ENCODE results near the gene RORB.
A peak's percentile ranks its signal among the peaks of the same experiment; 100 is the strongest.

The RORB gene

DNA sequence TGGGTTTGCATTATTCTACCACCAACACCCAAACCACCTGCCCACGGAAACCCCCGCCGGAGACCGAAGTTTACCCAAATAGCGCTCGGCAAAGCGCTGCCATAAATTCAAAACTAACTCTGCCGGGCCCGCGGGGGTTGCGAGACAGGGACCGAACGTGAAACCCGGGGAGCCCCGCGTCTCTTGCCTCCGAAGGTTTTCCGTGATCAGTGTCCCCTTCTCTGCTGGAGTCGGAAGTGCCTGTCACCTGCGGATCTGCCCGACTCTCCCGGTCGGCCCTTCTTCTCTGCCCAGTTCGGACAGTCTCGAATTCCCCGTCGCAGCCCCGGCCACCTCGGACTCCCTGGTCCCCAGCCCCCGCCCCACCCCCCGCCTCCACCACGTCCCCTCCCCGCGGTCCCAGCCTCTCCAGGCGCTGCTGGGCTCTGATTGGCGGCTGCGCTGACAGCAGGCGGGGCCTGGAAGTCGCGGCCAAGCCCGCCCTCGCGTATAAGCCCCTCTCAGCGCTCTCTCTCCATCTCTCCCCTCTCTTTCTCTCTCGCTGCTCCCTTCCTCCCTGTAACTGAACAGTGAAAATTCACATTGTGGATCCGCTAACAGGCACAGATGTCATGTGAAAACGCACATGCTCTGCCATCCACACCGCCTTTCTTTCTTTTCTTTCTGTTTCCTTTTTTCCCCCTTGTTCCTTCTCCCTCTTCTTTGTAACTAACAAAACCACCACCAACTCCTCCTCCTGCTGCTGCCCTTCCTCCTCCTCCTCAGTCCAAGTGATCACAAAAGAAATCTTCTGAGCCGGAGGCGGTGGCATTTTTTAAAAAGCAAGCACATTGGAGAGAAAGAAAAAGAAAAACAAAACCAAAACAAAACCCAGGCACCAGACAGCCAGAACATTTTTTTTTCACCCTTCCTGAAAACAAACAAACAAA lies at the start of gene RORB:
RORB (plus strand) TSS at position 517 of the 929 bp plus-strand sequence. CDS start 642 bp downstream, outside the sequence.
- Mint-ChIP-seq H3K4me3 (peak within 1 kb of the TSS; percentile 93), H3K36me3 (no peaks in the 10 kb centered on the region), H3K4me1 (ENCODE audit: low read depth) (peaks cover 35% of the 10 kb centered on the region), H3K27ac (no peak within 1 kb of the TSS), H3K9me3 (ENCODE audit: low read depth) (no peaks in the 10 kb centered on the region), H3K27me3 (peaks cover 31% of the 10 kb centered on the region)

GRCh38 chr9:74447451-74448193 lies 49.5 kb upstream of the RORB start:
- Mint-ChIP-seq H3K4me3 (no peak overlapping the region), H3K36me3 (no peaks in the 10 kb centered on the region), H3K4me1 (ENCODE audit: low read depth) (no peaks in the 10 kb centered on the region), H3K27ac (no peak overlapping the region), H3K27me3 (peaks cover 4% of the 10 kb centered on the region), H3K9me3 (ENCODE audit: low read depth) (peaks cover 3% of the 10 kb centered on the region)

DNA sequence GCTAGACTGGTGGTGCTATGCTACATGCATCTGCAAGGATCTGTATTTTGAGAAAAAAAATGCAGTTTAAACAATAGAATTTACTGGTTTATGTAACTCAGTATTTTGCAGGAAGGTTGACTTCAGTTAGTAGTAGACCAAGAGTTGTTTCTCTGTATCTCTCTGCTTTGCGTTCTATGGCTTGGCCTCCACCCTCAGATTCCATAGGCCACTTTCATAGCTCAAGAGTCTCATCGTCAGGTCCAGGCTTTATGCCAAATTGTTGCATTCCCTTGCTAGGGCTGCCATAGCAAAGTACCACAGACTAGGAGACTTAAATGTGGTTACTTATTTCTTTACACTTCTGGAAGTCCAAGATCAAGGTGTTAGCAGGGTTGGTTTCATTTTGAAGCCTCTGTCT lies 48.1 kb upstream of the RORB start:
- peaks cover 3% of the 10 kb centered on the region for H3K27me3 Mint-ChIP-seq
- H3K4me1 Mint-ChIP-seq (ENCODE audit: low read depth): no peaks in the 10 kb centered on the region
- H3K9me3 Mint-ChIP-seq (ENCODE audit: low read depth): peaks cover 3% of the 10 kb centered on the region
- H3K4me3 Mint-ChIP-seq: no peak overlapping the region
- no peak overlapping the region for H3K27ac Mint-ChIP-seq
- no peaks in the 10 kb centered on the region for H3K36me3 Mint-ChIP-seq

DNA sequence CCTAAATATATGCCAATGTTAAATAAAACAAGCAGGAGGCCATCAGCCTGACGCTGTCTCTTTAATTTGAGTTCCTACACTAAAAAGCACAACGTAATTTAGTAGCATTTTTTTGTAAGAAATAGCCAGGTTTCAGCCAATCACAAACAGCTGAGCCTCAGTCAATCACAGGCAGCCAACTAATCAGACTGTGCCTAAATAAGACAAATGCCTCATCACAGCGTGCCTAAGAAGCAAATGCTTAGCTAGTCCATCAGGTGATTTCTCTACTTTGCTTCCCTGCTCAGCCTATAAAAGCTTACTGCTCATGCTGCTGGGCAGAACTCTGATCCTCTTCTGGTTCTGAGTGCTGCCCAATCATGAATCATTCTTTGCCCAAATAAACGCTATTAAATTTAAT lies 38.3 kb upstream of the RORB start:
- H3K27me3 Mint-ChIP-seq: peaks cover 3% of the 10 kb centered on the region
- H3K4me1 Mint-ChIP-seq (ENCODE audit: low read depth): no peaks in the 10 kb centered on the region
- H3K9me3 Mint-ChIP-seq (ENCODE audit: low read depth): no peaks in the 10 kb centered on the region
- H3K27ac Mint-ChIP-seq: no peak overlapping the region
- H3K36me3 Mint-ChIP-seq: no peaks in the 10 kb centered on the region
- H3K4me3 Mint-ChIP-seq: no peak overlapping the region

DNA sequence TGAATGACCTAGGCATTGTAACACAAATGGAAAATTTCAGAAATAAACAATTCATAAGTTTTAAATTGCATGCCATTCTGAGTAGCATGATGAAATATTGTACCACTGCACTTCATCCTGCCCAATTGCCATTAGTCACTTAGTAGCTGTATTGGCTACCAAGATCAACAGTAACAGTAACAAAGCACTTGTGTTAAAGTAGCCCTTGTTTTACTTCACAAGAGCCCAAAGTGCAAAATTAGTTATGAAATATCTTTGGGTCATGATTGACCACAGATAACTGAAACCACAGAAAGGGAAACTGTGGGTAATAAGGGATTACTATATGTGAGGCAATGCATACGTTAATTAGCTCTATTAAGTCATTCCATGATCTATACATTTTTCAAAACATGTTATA lies 33.3 kb upstream of the RORB start:
- H3K27me3 Mint-ChIP-seq: no peaks in the 10 kb centered on the region
- no peaks in the 10 kb centered on the region for H3K36me3 Mint-ChIP-seq
- H3K4me1 Mint-ChIP-seq (ENCODE audit: low read depth): no peaks in the 10 kb centered on the region
- no peaks in the 10 kb centered on the region for H3K9me3 Mint-ChIP-seq (ENCODE audit: low read depth)
- no peak overlapping the region for H3K4me3 Mint-ChIP-seq
- H3K27ac Mint-ChIP-seq: no peak overlapping the region

GRCh38 chr9:74478606-74479005 lies 18.5 kb upstream of the RORB start:
- Mint-ChIP-seq H3K36me3 (no peaks in the 10 kb centered on the region), H3K4me3 (no peak overlapping the region), H3K4me1 (ENCODE audit: low read depth) (no peaks in the 10 kb centered on the region), H3K27ac (no peak overlapping the region), H3K27me3 (no peaks in the 10 kb centered on the region), H3K9me3 (ENCODE audit: low read depth) (no peaks in the 10 kb centered on the region)

DNA sequence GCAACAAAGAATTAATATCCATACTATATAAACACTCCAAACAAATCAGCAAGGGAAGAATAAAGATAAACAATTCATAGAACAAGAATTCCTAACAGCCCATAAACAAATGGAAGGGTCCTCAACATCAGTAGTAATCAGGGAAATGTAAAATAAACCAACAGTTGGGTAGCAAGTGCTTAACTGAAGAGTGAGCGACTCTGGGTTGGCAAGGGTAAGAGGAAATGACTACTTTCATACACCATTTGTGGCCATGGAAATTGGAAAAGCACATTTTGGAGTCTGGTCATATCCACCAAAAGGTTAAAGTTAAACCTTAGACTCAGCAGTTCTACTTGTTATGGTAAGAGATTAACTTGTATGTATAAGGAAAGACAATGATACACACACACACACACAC lies 17.4 kb upstream of the RORB start:
- no peak overlapping the region for H3K27ac Mint-ChIP-seq
- peaks cover 1% of the 10 kb centered on the region for H3K27me3 Mint-ChIP-seq

GRCh38 chr9:74487395-74487794 lies 9.7 kb upstream of the RORB start:
- no peaks in the 10 kb centered on the region for H3K4me1 Mint-ChIP-seq (ENCODE audit: low read depth)

More for the DNA sequence above, 17.4 kb upstream of the RORB start:
- no peaks in the 10 kb centered on the region for H3K36me3 Mint-ChIP-seq
- no peaks in the 10 kb centered on the region for H3K9me3 Mint-ChIP-seq (ENCODE audit: low read depth)
- no peak overlapping the region for H3K4me3 Mint-ChIP-seq
- H3K4me1 Mint-ChIP-seq (ENCODE audit: low read depth): no peaks in the 10 kb centered on the region

DNA sequence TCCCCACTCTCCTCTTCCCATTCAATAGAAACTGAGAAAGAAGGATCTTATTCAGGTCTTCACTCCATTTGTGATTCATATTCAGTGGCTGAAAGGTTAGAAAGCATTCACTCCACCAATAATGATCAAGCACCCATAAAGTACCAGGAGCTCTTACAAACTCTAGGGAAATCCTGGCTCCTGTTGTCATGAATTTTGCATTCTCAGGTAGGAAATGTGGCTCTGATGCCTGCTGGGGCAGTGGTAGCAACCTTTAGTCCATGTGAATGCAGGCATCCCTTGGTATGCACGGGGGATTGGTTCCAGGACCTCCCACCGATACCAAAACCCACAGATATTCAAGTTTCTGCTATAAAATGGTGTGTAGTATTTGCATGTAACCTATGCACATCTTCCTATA lies 3.6 kb upstream of the RORB start:
- Mint-ChIP-seq H3K36me3 (no peaks in the 10 kb centered on the region), H3K27me3 (peaks cover 22% of the 10 kb centered on the region), H3K9me3 (ENCODE audit: low read depth) (no peaks in the 10 kb centered on the region), H3K4me1 (ENCODE audit: low read depth) (peaks cover 16% of the 10 kb centered on the region), H3K4me3 (no peak overlapping the region), H3K27ac (no peak overlapping the region)

More at GRCh38 chr9:74487395-74487794, 9.7 kb upstream of the RORB start:
- Mint-ChIP-seq H3K27me3 (peaks cover 9% of the 10 kb centered on the region), H3K9me3 (ENCODE audit: low read depth) (no peaks in the 10 kb centered on the region), H3K4me3 (no peak overlapping the region), H3K36me3 (no peaks in the 10 kb centered on the region), H3K27ac (no peak overlapping the region)

GRCh38 chr9:74494490-74494889 lies 2.6 kb upstream of the RORB start:
- peaks cover 24% of the 10 kb centered on the region for H3K4me1 Mint-ChIP-seq (ENCODE audit: low read depth)
- no peak overlapping the region for H3K4me3 Mint-ChIP-seq
- H3K9me3 Mint-ChIP-seq (ENCODE audit: low read depth): no peaks in the 10 kb centered on the region
- no peaks in the 10 kb centered on the region for H3K36me3 Mint-ChIP-seq
- peaks cover 27% of the 10 kb centered on the region for H3K27me3 Mint-ChIP-seq
- H3K27ac Mint-ChIP-seq: no peak overlapping the region

GRCh38 chr9:74496406-74496805 lies 729 bp upstream of the RORB start:
- no peaks in the 10 kb centered on the region for H3K9me3 Mint-ChIP-seq (ENCODE audit: low read depth)
- H3K4me1 Mint-ChIP-seq (ENCODE audit: low read depth): peaks cover 35% of the 10 kb centered on the region
- H3K36me3 Mint-ChIP-seq: no peaks in the 10 kb centered on the region
- peaks cover 31% of the 10 kb centered on the region for H3K27me3 Mint-ChIP-seq
- H3K4me3 Mint-ChIP-seq: peak overlapping the region; percentile 93
- H3K27ac Mint-ChIP-seq: no peak overlapping the region

DNA sequence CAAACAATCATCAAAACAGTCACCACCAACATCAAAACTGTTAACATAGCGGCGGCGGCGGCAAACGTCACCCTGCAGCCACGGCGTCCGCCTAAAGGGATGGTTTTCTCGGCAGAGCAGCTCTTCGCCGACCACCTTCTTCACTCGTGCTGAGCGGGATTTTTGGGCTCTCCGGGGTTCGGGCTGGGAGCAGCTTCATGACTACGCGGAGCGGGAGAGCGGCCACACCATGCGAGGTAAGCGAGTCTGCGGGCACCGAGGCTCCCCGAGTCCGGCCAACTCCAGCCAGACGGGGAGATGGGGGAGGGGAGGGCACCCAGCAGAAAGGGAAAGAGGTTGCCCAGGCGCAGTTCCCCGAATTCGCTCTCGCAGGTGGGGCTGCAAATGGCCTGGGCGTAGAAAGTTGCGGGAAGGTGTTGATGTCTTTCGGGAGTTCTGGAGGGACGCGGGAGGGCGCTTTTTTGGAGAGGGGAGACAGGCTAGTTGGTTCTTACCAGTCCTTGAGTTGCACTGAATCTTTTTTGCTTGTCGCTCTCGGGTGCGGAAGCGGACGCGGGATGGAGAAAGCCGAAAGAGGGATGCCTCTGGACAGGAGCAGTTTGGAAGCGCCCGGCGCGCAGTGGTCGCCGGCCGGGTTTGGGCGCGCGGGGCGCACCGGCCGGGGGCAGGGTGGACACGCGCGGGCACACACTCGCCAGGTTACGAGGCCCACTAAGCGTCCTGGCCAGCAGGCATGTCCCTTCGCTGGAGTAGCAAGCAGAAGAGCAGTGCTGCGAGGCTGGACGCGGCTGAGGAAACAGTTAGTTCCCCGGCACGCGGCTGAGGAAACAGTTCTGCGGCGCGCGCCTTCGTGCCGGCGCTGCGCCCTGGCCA lies 849 bp downstream of the RORB start:
- H3K27ac Mint-ChIP-seq: no peak overlapping the region
- H3K4me3 Mint-ChIP-seq: peak overlapping the region; percentile 93
- no peaks in the 10 kb centered on the region for H3K9me3 Mint-ChIP-seq (ENCODE audit: low read depth)
- peaks cover 35% of the 10 kb centered on the region for H3K4me1 Mint-ChIP-seq (ENCODE audit: low read depth)
- no peaks in the 10 kb centered on the region for H3K36me3 Mint-ChIP-seq
- peaks cover 32% of the 10 kb centered on the region for H3K27me3 Mint-ChIP-seq

- Mint-ChIP-seq H3K9me3 (ENCODE audit: low read depth) (no peaks in the 10 kb centered on the region), H3K36me3 (no peaks in the 10 kb centered on the region), H3K4me3 (peak overlapping the region; percentile 93), H3K27ac (no peak overlapping the region), H3K4me1 (ENCODE audit: low read depth) (peaks cover 35% of the 10 kb centered on the region), H3K27me3 (peaks cover 35% of the 10 kb centered on the region)
Observed at GRCh38 chr9:74498621-74499095, 1.5 kb downstream of the RORB start.

DNA sequence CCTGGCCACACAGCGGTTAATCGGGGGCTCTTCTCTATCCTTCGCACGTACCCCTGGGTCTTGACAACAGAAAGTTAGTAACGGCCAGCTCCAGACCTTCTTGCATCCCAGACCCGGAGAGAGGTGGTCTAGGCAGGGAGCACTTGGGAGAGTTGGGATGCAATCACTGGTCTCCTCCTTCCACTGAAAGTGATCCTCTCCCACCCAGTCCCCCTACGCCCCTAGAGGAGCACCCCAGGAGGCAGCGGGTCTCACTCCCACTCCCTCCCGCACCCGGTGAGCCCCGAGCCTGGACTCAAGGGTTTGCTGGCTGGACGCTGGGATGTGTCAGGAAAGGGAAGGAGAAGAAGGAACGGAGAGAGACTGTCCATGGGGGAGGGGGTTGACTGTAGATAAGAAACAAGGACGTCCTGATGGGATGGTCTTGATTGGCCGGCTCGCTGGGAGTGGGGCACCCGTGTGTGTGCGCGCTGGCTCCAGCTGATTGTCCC lies 2.0 kb downstream of the RORB start:
- H3K27me3 Mint-ChIP-seq: peaks cover 35% of the 10 kb centered on the region
- H3K4me3 Mint-ChIP-seq: peak overlapping the region; percentile 73
- H3K36me3 Mint-ChIP-seq: no peaks in the 10 kb centered on the region
- no peaks in the 10 kb centered on the region for H3K9me3 Mint-ChIP-seq (ENCODE audit: low read depth)
- H3K27ac Mint-ChIP-seq: no peak overlapping the region
- H3K4me1 Mint-ChIP-seq (ENCODE audit: low read depth): peaks cover 35% of the 10 kb centered on the region
